Measurements from ENCODE around the gene BEGAIN. TPM values are rescaled to one million over a fixed set of nuclear protein-coding genes. Genes with fewer than 3 reads are reported as not detected.

The BEGAIN gene
- total and polyA plus RNA-seq, 10 donors = 1.8 to 10.0 (median 5.6) TPM

- H3K9me3 ChIP-seq = no peaks in the 10 kb centered on the region
- TF ChIP-seq POLR2AphosphoS5 (IDR thresholded peaks at IDR 0.05) = no peak
- no peak for TF ChIP-seq POLR2A (IDR thresholded peaks at IDR 0.05)
- no peak for TF ChIP-seq CTCF (IDR thresholded peaks at IDR 0.05 in 8 of 11, conservative IDR thresholded peaks at IDR 0.05 in 3 of 11)
- no peak for DNase-seq
- H3K4me3 ChIP-seq = peak overlapping the region; percentile 33 to 75 (median 43)
- 0 to 4% (median 1%) methylated on average over 14 to 100 of the region's 100 CpGs for WGBS, 5 donors
- H3K4me1 ChIP-seq = peaks cover 5 to 76% (median 46%) of the 10 kb centered on the region in 6 donors
- no peaks in the 10 kb centered on the region for H3K36me3 ChIP-seq
- peak overlapping the region in 2 of 8 donors; percentile 38 to 79 for H3K27ac ChIP-seq
- H3K27me3 ChIP-seq (replicated peaks in 1 of 7) = peaks cover 0 to 88% (median 40%) of the 10 kb centered on the region in 7 donors
- intact Hi-C loops (cut with DNase I; ENCODE audit: low total_unique reads) = no loop called here
Observed at GRCh38 chr14:100568164-100568997, 18.8 kb downstream of the BEGAIN start.

GRCh38 chr14:100567877-100568163 is 19.4 kb downstream of the BEGAIN start:
- WGBS, 5 donors = 1 to 4% (median 1%) methylated on average over 24 to 42 of the region's 42 CpGs
- Histone ChIP-seq H3K4me3 (peak overlapping the region; percentile 33 to 75 (median 43)), H3K9me3 (no peaks in the 10 kb centered on the region), H3K36me3 (no peaks in the 10 kb centered on the region), H3K27ac (peak overlapping the region in 3 of 8 donors; percentile 28 to 79 (median 57)), H3K27me3 (replicated peaks in 1 of 7) (peaks cover 0 to 83% (median 40%) of the 10 kb centered on the region in 7 donors), H3K4me1 (peaks cover 5 to 70% (median 41%) of the 10 kb centered on the region in 6 donors)
- no peak for DNase-seq
- no peak for TF ChIP-seq POLR2A (IDR thresholded peaks at IDR 0.05)
- TF ChIP-seq POLR2AphosphoS5 (IDR thresholded peaks at IDR 0.05) = no peak
- no peak for TF ChIP-seq CTCF (IDR thresholded peaks at IDR 0.05 in 8 of 11, conservative IDR thresholded peaks at IDR 0.05 in 3 of 11)
- intact Hi-C loops (cut with DNase I; ENCODE audit: low total_unique reads) = no loop called here

- Histone ChIP-seq H3K4me1 (peaks cover 5 to 64% (median 36%) of the 10 kb centered on the region in 6 donors), H3K27me3 (replicated peaks in 1 of 7) (peaks cover 0 to 77% (median 40%) of the 10 kb centered on the region in 7 donors), H3K4me3 (peak overlapping the region; percentile 33 to 75 (median 43)), H3K9me3 (no peaks in the 10 kb centered on the region), H3K36me3 (no peaks in the 10 kb centered on the region), H3K27ac (peak overlapping the region in 3 of 8 donors; percentile 28 to 79 (median 57))
- WGBS, 5 donors = 2 to 6% (median 3%) methylated on average over 41 to 70 of the region's 70 CpGs; no CpG with 5 or more reads in 1 of the 5 donors
- TF ChIP-seq CTCF (IDR thresholded peaks at IDR 0.05 in 8 of 11, conservative IDR thresholded peaks at IDR 0.05 in 3 of 11) (peak in 1 of 11 experiments; percentile 16), POLR2AphosphoS5 (IDR thresholded peaks at IDR 0.05) (peak; percentile 18 to 66 (median 43)), POLR2A (IDR thresholded peaks at IDR 0.05) (no peak)
- intact Hi-C loops (cut with DNase I; ENCODE audit: low total_unique reads) = no loop called here
- DNase-seq = no peak
Observed at GRCh38 chr14:100567009-100567876, 20.0 kb downstream of the BEGAIN start.

All from spleen (tissue), 11 donors.